Endothelial cell (in vitro differentiated cells): ENCODE data around the gene CAV1. TPM values are rescaled to one million over a fixed set of nuclear protein-coding genes. Genes with fewer than 3 reads are reported as not detected.

Experiments
- DNase-seq: peaks from one replicate; pipeline ENCODE4 v3.0.0; 2021; ENCODE audit warnings: low spot score
- H3K27ac Mint-ChIP-seq: one replicate; pipeline ENCODE4 v1.8.0; 2021; ENCODE audit warnings: mixed read lengths, inconsistent platforms; ENCODE audit not compliant: unreplicated experiment
- H3K27me3 Mint-ChIP-seq: one replicate; pipeline ENCODE4 v1.8.0; 2021; ENCODE audit warnings: mild to moderate bottlenecking, moderate library complexity, mixed read lengths, inconsistent platforms; ENCODE audit not compliant: unreplicated experiment
- H3K36me3 Mint-ChIP-seq: one replicate; pipeline ENCODE4 v1.8.0; 2021; ENCODE audit warnings: mild to moderate bottlenecking, low read depth, mixed read lengths, inconsistent platforms; ENCODE audit not compliant: unreplicated experiment
- H3K4me1 Mint-ChIP-seq: one replicate; pipeline ENCODE4 v1.8.0; 2021; ENCODE audit warnings: mild to moderate bottlenecking, mixed read lengths, inconsistent platforms; ENCODE audit not compliant: unreplicated experiment
- H3K4me3 Mint-ChIP-seq: one replicate; pipeline ENCODE4 v1.8.0; 2021; ENCODE audit warnings: mild to moderate bottlenecking, mixed read lengths, inconsistent platforms; ENCODE audit not compliant: unreplicated experiment
- H3K9me3 Mint-ChIP-seq: one replicate; pipeline ENCODE4 v1.8.0; 2021; ENCODE audit warnings: mixed read lengths, inconsistent platforms; ENCODE audit not compliant: unreplicated experiment
- total RNA-seq: library from RNA; stranded (reverse); fragmentation: NEBNext Ultra II Directional; extraction: Animal tissue kit (Norgen Biotek cat#: 25700); gene quantifications from one replicate; pipeline ENCODE4 v1.2.1, GENCODE V29; 2021; ENCODE audit not compliant: unreplicated experiment
- TF ChIP-seq, protein P1 (sequence below): fragments of 200-600 bp; sonication (generic); IDR thresholded peaks from one replicate; pipeline ENCODE4 v1.5.0; 2021; ENCODE audit warnings: antibody characterized with exemption; ENCODE audit not compliant: unreplicated experiment

CAV1 gene
- total RNA-seq, 1 donor from 2014 or later = 48.2 TPM

DNA sequence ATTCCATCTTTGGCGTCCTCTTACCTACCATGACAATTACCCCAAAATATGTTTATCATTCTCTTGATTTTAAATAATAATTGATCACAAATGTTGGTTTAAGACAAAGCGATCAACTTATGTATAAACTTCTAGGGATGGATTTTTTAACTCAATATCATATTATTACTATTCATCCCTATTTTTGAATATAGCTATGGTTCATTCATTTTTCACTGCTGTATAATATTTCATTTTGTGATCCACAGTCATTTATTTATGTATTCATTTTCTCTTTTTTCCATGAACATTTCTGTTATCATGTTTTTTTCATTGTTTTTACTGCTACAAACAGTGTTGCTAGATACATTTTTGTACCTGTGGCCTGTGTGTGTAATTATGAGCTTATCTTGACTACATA, 85.9 kb downstream of the CAV1 start:
- peaks cover 2% of the 10 kb centered on the region for H3K27me3 Mint-ChIP-seq
- no peaks in the 10 kb centered on the region for H3K36me3 Mint-ChIP-seq
- H3K4me1 Mint-ChIP-seq = peaks cover 17% of the 10 kb centered on the region
- DNase-seq = no peak
- H3K9me3 Mint-ChIP-seq = no peaks in the 10 kb centered on the region
- TF ChIP-seq, protein P1, sequence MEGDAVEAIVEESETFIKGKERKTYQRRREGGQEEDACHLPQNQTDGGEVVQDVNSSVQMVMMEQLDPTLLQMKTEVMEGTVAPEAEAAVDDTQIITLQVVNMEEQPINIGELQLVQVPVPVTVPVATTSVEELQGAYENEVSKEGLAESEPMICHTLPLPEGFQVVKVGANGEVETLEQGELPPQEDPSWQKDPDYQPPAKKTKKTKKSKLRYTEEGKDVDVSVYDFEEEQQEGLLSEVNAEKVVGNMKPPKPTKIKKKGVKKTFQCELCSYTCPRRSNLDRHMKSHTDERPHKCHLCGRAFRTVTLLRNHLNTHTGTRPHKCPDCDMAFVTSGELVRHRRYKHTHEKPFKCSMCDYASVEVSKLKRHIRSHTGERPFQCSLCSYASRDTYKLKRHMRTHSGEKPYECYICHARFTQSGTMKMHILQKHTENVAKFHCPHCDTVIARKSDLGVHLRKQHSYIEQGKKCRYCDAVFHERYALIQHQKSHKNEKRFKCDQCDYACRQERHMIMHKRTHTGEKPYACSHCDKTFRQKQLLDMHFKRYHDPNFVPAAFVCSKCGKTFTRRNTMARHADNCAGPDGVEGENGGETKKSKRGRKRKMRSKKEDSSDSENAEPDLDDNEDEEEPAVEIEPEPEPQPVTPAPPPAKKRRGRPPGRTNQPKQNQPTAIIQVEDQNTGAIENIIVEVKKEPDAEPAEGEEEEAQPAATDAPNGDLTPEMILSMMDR = no peak
- no peak overlapping the region for H3K4me3 Mint-ChIP-seq
- no peak overlapping the region for H3K27ac Mint-ChIP-seq

Other genes starting within 250 kb of the CAV1 start
- 35.5 TPM for gene CAV2, start 25.3 kb upstream of the CAV1 start, total RNA-seq
- 35.1 TPM for gene MET, start 147.2 kb downstream of the CAV1 start, total RNA-seq